GM21526 (cell line): ENCODE measurements around the gene WDR91.

Experiments used
- ATAC-seq: cut with Tn5 transposase; IDR thresholded peaks from one replicate; pipeline ENCODE4 v1.9.1; 2021; ENCODE audit warnings: moderate library complexity; ENCODE audit not compliant: unreplicated experiment, low FRiP score

WDR91 gene

GRCh38 chr7:135200821-135201331, 10.4 kb downstream of the WDR91 start:
- ATAC-seq: no peak

DNA sequence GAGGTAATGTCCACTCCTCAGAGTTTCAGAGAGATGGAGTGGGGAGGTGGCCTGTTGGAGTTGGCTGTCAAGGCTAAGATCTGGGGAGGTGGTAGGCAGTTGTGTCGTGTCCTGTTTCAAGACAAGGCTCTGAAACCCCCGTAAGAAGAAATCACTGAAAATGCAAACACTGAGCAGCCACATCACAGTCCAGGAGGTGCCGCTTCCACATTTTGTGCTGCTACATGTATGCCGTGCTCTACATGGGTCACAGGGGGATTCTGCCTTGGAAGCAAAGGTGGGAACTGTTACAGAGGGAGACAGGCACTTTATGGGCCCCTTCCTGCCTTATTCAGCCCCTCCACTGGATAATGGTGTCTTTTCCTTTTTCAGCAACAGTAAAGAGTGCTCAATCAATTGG, 11.9 kb downstream of the WDR91 start:
- ATAC-seq: no peak

- ATAC-seq: no peak
Measured at GRCh38 chr7:135197906-135198655, 13.2 kb downstream of the WDR91 start.

DNA sequence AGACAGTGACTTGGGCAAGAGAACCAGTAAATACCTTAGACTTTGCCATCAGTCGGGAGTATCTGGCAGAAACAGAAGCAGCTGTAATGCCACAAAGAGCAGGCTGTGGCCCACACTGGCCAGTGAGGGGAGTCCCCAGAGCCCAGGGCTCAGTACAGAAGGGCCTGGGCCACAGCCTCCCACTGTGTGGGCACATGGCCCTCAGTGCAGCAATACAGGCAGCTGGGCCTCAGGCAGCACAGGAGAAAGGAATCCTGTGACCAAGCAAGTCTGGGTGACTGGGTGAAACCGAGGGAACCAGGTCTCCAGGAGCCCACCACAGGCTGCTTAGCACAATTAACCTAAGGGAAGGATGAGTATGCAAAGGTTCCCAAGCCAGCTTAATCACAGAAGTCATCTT, 14.0 kb downstream of the WDR91 start:
- ATAC-seq: no peak

- no peak for ATAC-seq
Measured at GRCh38 chr7:135195968-135196629, 15.2 kb downstream of the WDR91 start.

DNA sequence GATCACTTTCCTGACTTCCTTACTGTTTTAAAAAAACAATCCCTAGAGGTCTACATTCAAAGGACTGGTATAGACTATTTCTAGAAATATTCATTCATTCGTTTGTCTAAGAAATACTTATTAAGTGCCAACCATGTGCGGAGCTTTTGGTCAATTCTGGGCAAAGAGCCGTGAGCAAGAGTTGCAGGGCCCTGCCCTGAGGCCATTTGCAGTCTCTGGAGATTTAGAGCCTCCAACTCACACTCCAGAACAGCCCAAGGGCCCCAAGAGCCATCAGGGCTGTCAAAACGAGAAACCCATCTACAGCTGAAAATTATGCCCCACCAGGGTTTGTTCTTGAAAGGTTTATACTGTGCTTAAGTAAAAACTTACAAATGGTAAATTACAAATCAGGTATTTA, 16.2 kb downstream of the WDR91 start:
- ATAC-seq: no peak

- no peak for ATAC-seq
Measured at GRCh38 chr7:135194494-135195095, 16.7 kb downstream of the WDR91 start.

DNA sequence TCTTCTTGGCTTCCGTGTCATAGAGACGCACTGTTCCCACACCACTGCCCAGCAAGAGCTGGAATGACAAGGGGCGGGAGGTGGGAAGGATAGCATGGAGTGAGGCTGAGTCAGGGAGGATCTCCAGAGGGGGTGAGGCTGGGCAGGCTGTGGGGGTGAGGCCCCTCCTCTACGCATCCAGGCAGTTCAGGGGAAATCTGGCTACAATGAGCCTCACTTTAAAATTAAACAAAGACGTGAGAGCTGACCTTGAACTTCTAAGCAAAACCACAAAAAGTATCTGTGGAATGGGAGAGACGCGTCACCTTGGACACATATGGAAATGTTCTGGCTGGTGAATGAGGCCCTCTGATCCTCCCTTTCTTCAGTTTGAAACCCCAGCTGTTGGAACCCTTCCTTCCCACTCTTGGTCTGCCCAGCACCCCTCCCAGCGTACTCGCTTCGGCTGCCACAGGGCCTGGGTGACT, 17.7 kb downstream of the WDR91 start:
- no peak for ATAC-seq

GRCh38 chr7:135192914-135193536, 18.3 kb downstream of the WDR91 start:
- no peak for ATAC-seq

GRCh38 chr7:135190703-135191102, 20.6 kb downstream of the WDR91 start:
- ATAC-seq: no peak

DNA sequence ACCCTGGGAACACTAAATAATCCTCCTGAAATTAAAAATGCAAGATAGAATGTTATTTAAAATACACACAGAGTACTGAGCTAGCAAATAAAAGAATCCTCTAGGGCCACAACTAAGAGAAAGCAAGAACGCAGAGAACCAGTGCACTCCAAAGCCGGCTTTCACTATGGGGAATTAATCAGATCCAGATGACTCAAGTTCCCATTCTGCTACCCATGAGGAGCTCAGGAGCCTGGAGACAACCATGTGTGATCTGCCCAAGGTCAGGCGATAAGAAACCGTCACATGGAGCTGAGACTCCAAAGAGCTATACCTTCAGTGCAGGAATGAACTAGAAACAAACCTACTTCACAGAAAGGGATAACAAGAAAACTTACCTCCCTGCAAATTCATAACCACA, 21.4 kb downstream of the WDR91 start:
- ATAC-seq: no peak

DNA sequence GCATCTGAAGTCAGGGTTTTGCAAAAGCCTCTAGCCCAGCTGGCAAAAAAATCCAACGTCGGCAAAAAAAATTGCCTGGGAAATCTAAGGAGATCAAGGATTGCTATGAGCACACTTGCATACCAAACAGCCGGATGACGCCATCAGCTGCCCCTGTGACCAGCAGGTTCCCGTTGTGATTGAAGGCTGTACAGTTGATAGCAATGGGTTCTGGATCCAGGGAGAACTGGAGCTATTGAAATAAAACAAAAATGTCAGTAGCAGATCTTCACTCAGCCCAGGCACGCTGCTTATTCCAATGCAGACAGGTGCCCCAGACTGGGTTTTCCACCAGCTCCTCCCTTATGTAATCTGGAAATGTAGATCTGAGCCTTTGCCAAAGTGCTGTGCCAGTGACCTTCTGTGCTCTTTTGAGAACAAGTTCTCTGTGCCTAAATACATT, 22.1 kb downstream of the WDR91 start:
- ATAC-seq: no peak

GRCh38 chr7:135188298-135188984, 22.9 kb downstream of the WDR91 start:
- no peak for ATAC-seq

GRCh38 chr7:135186841-135187253, 24.5 kb downstream of the WDR91 start:
- peak; percentile 46 for ATAC-seq

- ATAC-seq: no peak
Measured at GRCh38 chr7:135186261-135186540, 25.1 kb downstream of the WDR91 start.

- ATAC-seq: no peak
Measured at GRCh38 chr7:135185471-135186260, 25.7 kb downstream of the WDR91 start.

DNA sequence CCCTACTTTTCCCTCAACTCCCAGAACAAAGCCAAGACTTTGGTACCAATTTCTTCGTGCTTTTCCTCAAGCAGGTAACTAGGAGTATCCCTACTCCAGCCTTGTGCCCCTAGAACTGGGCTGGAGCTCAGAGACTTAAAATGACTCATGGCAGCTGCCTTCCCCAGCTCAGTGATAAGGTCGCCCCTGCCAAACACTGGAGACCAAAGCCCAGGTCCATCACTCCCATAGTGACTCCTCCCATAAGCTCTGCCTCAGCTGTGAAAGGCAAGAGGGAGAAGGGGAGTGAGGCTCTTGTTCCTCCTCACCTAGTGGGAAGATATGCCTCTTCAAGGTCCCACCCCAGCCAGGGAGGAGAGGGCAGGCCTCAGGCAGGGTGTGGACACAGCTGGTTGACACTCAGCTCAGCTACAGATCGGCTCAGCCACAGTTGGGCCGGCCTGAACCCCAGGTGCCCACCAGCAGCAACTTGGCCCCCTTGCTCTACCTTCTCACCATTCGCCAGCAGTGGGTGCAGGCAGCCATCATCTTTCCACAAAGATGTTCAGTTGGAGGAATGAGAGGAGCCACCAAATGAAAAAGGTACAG, 27.0 kb downstream of the WDR91 start:
- no peak for ATAC-seq

DNA sequence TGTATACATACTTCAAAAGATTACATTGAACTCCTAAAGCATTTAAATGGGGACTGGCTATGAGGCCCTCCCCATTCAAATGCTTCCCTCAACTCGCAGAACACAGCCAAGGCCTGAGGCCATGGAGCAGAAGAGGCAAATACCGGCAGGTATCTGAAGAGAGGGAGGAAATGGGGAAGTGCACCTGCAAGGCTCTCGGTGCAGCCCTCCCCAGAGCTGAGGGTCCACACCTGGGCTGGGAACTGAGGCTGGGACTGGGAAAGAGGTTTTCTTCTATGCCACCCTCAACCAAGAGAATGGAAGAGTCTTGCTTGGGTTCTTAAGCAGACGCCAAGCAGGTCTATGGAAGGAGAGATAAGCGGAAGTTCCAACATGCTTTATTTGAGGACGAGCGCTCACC, 27.8 kb downstream of the WDR91 start:
- no peak for ATAC-seq

GRCh38 chr7:135181929-135182678, 29.2 kb downstream of the WDR91 start:
- no peak for ATAC-seq
